HepG2 (cell line): ENCODE results near the gene MYOM1. TPM values are rescaled to one million over a fixed set of nuclear protein-coding genes. Genes with fewer than 3 reads are reported as not detected.
A peak's percentile ranks its signal among the peaks of the same experiment; 100 is the strongest.

Source experiments
- CEBPB ChIP-seq: IDR thresholded peaks from 2 replicates; pipeline ENCODE4 v1.6.1; 2011; ENCODE audit warnings: low read depth, low read length, improper control_type of control experiment, borderline replicate concordance
- DNMT3B ChIP-seq: conservative IDR thresholded peaks from 2 replicates; pipeline ENCODE4 v1.6.1; 2016; ENCODE audit warnings: missing biosample characterization, control low read depth
- HDAC2 ChIP-seq: sonication (generic); formaldehyde crosslinking; IDR thresholded peaks from 2 replicates; pipeline ENCODE4 v1.4.0; 2020; ENCODE audit warnings: missing genetic modification reagents
- HOXA5 ChIP-seq: sonication (generic); formaldehyde crosslinking; IDR thresholded peaks from 2 replicates; pipeline ENCODE4 v1.4.0; 2020; ENCODE audit warnings: missing genetic modification reagents
- MYC ChIP-seq: sonication (generic); formaldehyde crosslinking; IDR thresholded peaks from 2 replicates; pipeline ENCODE4 v1.9.0; 2021; ENCODE audit warnings: missing genetic modification reagents, borderline replicate concordance
- MZF1 ChIP-seq: sonication (generic); formaldehyde crosslinking; IDR thresholded peaks from 2 replicates; pipeline ENCODE4 v1.8.1; 2023; ENCODE audit warnings: mild to moderate bottlenecking, missing genetic modification reagents, borderline replicate concordance
- NFE2 ChIP-seq: sonication (generic); formaldehyde crosslinking; IDR thresholded peaks from 2 replicates; pipeline ENCODE4 v1.4.0; 2020; ENCODE audit warnings: missing genetic modification reagents
- POLR2AphosphoS5 ChIP-seq: IDR thresholded peaks from 2 replicates; pipeline ENCODE4 v1.6.1; 2012; ENCODE audit warnings: low read depth, low read length
- RXRB ChIP-seq: IDR thresholded peaks from 2 replicates; pipeline ENCODE4 v1.6.1; 2016; ENCODE audit warnings: borderline replicate concordance, missing genetic modification reagents, missing compliant biosample characterization
- SMAD3 ChIP-seq: sonication (generic); formaldehyde crosslinking; IDR thresholded peaks from 2 replicates; pipeline ENCODE4 v1.4.0; 2020; ENCODE audit warnings: missing genetic modification reagents
- SMAD9 ChIP-seq: sonication (generic); formaldehyde crosslinking; IDR thresholded peaks from 2 replicates; pipeline ENCODE4 v1.5.1; 2020; ENCODE audit warnings: mild to moderate bottlenecking, missing genetic modification reagents
- SNAI1 ChIP-seq: sonication (generic); formaldehyde crosslinking; IDR thresholded peaks from 2 replicates; pipeline ENCODE4 v1.5.0; 2020; ENCODE audit warnings: mild to moderate bottlenecking, missing genetic modification reagents, borderline replicate concordance
- TCF7L2 ChIP-seq: IDR thresholded peaks from 2 replicates; pipeline ENCODE4 v1.6.1; 2011; ENCODE audit warnings: mild to moderate bottlenecking, low read depth, low read length, moderate library complexity
- ZBTB38 ChIP-seq: sonication (generic); formaldehyde crosslinking; IDR thresholded peaks from 2 replicates; pipeline ENCODE4 v1.5.1; 2020; ENCODE audit warnings: mild to moderate bottlenecking, missing genetic modification reagents
- ZC3H4 ChIP-seq: sonication (generic); formaldehyde crosslinking; IDR thresholded peaks from 2 replicates; pipeline ENCODE4 v1.4.0; 2020; ENCODE audit warnings: missing genetic modification reagents, borderline replicate concordance
- ZNF232 ChIP-seq: sonication (generic); formaldehyde crosslinking; IDR thresholded peaks from 2 replicates; pipeline ENCODE4 v1.4.0; 2020; ENCODE audit warnings: missing genetic modification reagents, borderline replicate concordance
- ZNF256 ChIP-seq: sonication (generic); formaldehyde crosslinking; conservative IDR thresholded peaks from 2 replicates; pipeline ENCODE4 v1.4.0; 2020; ENCODE audit warnings: missing genetic modification reagents
- ZNF468 ChIP-seq: sonication (generic); formaldehyde crosslinking; IDR thresholded peaks from 2 replicates; pipeline ENCODE4 v1.8.0; 2022; ENCODE audit warnings: mild to moderate bottlenecking, moderate library complexity, missing genetic modification reagents
- ZNF577 ChIP-seq: sonication (generic); formaldehyde crosslinking; IDR thresholded peaks from 2 replicates; pipeline ENCODE4 v1.4.0; 2020; ENCODE audit warnings: mild to moderate bottlenecking, low read depth, missing genetic modification reagents, borderline replicate concordance
- ZNF615 ChIP-seq: sonication (generic); formaldehyde crosslinking; IDR thresholded peaks from 2 replicates; pipeline ENCODE4 v1.5.0; 2020; ENCODE audit warnings: mild to moderate bottlenecking, missing genetic modification reagents, borderline replicate concordance
- polyA plus RNA-seq, 8 experiments: library from polyadenylated mRNA; depleted of rRNA in 3 of 8; stranded (reverse) in 7 of 8; unstranded in 1 of 8; fragments of >200 nt; fragmentation: Illumina TruSeq in 4 of 8; extraction: Trizol in 4 of 8; gene quantifications; 2 replicates each; pipeline versions ENCODE4 v1.2.1 to v1.2.3, GENCODE V29; 2011 to 2016; ENCODE audit warnings: low read depth in 4 of 8, missing spikeins in 1 of 8, mixed read lengths in 1 of 8; ENCODE audit not compliant: insufficient read depth in 1 of 8
- total RNA-seq, 5 experiments: library from RNA; depleted of rRNA; stranded (reverse); fragments of >200 nt; fragmentation: Illumina TruSeq; extraction: Trizol; gene quantifications; 2 replicates each; pipeline ENCODE4 v1.2.3, GENCODE V29; 2016; ENCODE audit warnings: low read depth in 1 of 5
- TF ChIP-seq, protein P1 (sequence below): sonication (generic); formaldehyde crosslinking; IDR thresholded peaks from 2 replicates; pipeline ENCODE4 v1.4.0; 2020; ENCODE audit warnings: mild to moderate bottlenecking, low read depth, missing genetic modification reagents
- TF ChIP-seq, protein P2 (sequence below): sonication (generic); formaldehyde crosslinking; IDR thresholded peaks from 2 replicates; pipeline ENCODE4 v1.5.0; 2020; ENCODE audit warnings: mild to moderate bottlenecking, missing genetic modification reagents
- TF ChIP-seq, protein P3 (sequence below): sonication (generic); formaldehyde crosslinking; IDR thresholded peaks from 2 replicates; pipeline ENCODE4 v1.5.0; 2020; ENCODE audit warnings: missing genetic modification reagents
- TF ChIP-seq, protein P4 (sequence below), 2 experiments: sonication (generic) in 1 of 2; formaldehyde crosslinking in 1 of 2; IDR thresholded peaks; 2 replicates each; pipeline versions ENCODE4 v1.5.1 to v1.6.1; 2011 to 2020; ENCODE audit warnings: borderline replicate concordance in 1 of 2, low read depth in 1 of 2, low read length in 1 of 2, mild to moderate bottlenecking in 1 of 2, missing genetic modification reagents in 1 of 2, moderate library complexity in 1 of 2

The MYOM1 gene
- total and polyA plus RNA-seq, 2 of the 13 experiments (the other 11 are each of a cell fraction or from before 2014, with no cell fraction given), result 0.46 to 0.98 TPM

DNA sequence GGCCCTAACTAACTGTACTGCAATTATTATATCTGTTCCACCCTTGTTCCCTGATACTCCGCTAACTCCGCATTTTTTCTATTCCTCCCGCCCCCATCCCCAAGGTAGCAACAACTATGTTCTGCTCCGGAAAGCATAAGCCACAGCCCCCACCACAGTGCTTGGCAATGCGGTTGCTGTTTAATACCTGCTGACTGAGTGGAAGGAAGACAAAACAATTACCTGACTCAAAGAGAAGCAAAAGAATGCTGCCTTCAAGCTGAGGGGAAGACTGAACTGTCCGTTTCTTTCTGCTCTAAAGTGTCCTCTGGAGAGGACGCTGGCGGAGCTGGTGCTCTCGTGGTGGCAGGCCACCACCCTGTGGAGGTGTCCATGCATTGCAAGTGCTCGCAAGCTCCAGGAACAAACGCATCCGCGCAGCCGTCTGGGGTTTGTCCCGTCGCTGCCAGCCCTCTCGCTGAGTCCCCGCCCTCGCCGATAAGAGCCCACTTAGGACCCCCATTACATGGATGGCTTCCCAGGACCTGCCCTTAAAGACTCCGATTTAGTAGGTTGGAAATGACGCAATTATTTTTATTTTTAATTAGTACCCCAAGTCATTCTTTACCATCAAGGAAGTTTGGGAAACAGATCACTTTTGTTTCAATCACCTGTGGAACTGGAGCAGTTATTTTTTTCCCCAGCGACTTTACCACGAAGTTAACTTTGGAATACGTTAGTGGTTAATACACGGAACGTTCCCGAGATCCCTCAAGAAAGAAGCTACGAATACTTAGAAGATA lies 26.3 kb upstream of the MYOM1 start (continued):
- TF ChIP-seq SNAI1 (CRISPR knock-in tag), result no peak
- TF ChIP-seq, protein P1, sequence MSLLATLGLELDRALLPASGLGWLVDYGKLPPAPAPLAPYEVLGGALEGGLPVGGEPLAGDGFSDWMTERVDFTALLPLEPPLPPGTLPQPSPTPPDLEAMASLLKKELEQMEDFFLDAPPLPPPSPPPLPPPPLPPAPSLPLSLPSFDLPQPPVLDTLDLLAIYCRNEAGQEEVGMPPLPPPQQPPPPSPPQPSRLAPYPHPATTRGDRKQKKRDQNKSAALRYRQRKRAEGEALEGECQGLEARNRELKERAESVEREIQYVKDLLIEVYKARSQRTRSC (CRISPR knock-in tag), result no peak
- TF ChIP-seq CEBPB, result no peak
- no peak for TF ChIP-seq MZF1 (CRISPR knock-in tag)
- 0 out of 2 replicates have a peak, but pooled peaks have one; percentile 40 for TF ChIP-seq RXRB (CRISPR knock-in tag)
- TF ChIP-seq SMAD3 (CRISPR knock-in tag), result peak; percentile 74; the same call in 1 of the 2 replicates
- no peak for TF ChIP-seq NFE2
- TF ChIP-seq, protein P2, sequence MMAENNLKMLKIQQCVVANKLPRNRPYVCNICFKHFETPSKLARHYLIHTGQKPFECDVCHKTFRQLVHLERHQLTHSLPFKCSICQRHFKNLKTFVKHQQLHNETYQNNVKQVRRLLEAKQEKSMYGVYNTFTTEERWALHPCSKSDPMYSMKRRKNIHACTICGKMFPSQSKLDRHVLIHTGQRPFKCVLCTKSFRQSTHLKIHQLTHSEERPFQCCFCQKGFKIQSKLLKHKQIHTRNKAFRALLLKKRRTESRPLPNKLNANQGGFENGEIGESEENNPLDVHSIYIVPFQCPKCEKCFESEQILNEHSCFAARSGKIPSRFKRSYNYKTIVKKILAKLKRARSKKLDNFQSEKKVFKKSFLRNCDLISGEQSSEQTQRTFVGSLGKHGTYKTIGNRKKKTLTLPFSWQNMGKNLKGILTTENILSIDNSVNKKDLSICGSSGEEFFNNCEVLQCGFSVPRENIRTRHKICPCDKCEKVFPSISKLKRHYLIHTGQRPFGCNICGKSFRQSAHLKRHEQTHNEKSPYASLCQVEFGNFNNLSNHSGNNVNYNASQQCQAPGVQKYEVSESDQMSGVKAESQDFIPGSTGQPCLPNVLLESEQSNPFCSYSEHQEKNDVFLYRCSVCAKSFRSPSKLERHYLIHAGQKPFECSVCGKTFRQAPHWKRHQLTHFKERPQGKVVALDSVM (CRISPR knock-in tag), result peak; percentile 63
- TF ChIP-seq ZBTB38, result peak; percentile 93
- TF ChIP-seq SMAD9, result no peak
- TF ChIP-seq HOXA5, result no peak
- TF ChIP-seq, protein P3, sequence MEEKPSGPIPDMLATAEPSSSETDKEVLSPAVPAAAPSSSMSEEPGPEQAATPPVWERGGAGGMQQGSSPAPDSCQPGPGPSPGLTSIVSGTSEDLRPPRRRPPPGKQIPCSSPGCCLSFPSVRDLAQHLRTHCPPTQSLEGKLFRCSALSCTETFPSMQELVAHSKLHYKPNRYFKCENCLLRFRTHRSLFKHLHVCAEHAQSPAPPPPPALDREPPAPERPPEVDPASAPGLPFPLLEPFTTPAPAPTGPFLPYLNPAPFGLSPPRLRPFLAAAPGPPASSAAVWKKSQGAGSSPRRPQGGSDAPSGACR (CRISPR knock-in tag), result 0 out of 2 replicates have a peak, but pooled peaks have one; percentile 36
- TF ChIP-seq ZNF468, result no peak
- peak; percentile 61; the same call in 1 of the 2 replicates for TF ChIP-seq ZC3H4 (CRISPR knock-in tag)
- TF ChIP-seq ZNF615, result no peak
- TF ChIP-seq ZNF256 (CRISPR knock-in tag), result 0 out of 2 replicates have a peak, but pooled peaks have one; percentile 61
- no peak for TF ChIP-seq TCF7L2
- TF ChIP-seq HDAC2 (CRISPR knock-in tag), result peak; percentile 70; the same call in 1 of the 2 replicates
- no peak for TF ChIP-seq ZNF577
- peak; percentile 64; the same call in 1 of the 2 replicates for TF ChIP-seq MYC (CRISPR knock-in tag)
- TF ChIP-seq DNMT3B (CRISPR knock-in tag), result 0 out of 2 replicates have a peak, but pooled peaks have one; percentile 59
- TF ChIP-seq, protein P4, sequence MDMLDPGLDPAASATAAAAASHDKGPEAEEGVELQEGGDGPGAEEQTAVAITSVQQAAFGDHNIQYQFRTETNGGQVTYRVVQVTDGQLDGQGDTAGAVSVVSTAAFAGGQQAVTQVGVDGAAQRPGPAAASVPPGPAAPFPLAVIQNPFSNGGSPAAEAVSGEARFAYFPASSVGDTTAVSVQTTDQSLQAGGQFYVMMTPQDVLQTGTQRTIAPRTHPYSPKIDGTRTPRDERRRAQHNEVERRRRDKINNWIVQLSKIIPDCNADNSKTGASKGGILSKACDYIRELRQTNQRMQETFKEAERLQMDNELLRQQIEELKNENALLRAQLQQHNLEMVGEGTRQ (IDR thresholded peaks at IDR 0.05; ENCODE audit: low read depth, low read length), result no peak
- TF ChIP-seq, protein P4 (CRISPR knock-in tag; IDR thresholded peaks at IDR 0.05; ENCODE audit: borderline replicate concordance), result no peak
- no peak for TF ChIP-seq ZNF232
- 0 out of 2 replicates have a peak, but pooled peaks have one; percentile 26 for TF ChIP-seq POLR2AphosphoS5
